ENCODE data around the gene MCM8.

MCM8 gene

GRCh38 chr20:5918856-5919625 lies 31.4 kb upstream of the MCM8 start:
- TF ChIP-seq, protein P1, sequence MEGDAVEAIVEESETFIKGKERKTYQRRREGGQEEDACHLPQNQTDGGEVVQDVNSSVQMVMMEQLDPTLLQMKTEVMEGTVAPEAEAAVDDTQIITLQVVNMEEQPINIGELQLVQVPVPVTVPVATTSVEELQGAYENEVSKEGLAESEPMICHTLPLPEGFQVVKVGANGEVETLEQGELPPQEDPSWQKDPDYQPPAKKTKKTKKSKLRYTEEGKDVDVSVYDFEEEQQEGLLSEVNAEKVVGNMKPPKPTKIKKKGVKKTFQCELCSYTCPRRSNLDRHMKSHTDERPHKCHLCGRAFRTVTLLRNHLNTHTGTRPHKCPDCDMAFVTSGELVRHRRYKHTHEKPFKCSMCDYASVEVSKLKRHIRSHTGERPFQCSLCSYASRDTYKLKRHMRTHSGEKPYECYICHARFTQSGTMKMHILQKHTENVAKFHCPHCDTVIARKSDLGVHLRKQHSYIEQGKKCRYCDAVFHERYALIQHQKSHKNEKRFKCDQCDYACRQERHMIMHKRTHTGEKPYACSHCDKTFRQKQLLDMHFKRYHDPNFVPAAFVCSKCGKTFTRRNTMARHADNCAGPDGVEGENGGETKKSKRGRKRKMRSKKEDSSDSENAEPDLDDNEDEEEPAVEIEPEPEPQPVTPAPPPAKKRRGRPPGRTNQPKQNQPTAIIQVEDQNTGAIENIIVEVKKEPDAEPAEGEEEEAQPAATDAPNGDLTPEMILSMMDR (conservative IDR thresholded peaks at IDR 0.05; ENCODE audit: low read depth): no peak
- peak; percentile 91 for DNase-seq (ENCODE audit: low spot score)
- POLR2A ChIA-PET (ENCODE audit: low non-redundant PET): no interaction called here
- CTCF ChIA-PET: no interaction called here
- peak overlapping the region; percentile 84 for H3K27ac ChIP-seq

DNA sequence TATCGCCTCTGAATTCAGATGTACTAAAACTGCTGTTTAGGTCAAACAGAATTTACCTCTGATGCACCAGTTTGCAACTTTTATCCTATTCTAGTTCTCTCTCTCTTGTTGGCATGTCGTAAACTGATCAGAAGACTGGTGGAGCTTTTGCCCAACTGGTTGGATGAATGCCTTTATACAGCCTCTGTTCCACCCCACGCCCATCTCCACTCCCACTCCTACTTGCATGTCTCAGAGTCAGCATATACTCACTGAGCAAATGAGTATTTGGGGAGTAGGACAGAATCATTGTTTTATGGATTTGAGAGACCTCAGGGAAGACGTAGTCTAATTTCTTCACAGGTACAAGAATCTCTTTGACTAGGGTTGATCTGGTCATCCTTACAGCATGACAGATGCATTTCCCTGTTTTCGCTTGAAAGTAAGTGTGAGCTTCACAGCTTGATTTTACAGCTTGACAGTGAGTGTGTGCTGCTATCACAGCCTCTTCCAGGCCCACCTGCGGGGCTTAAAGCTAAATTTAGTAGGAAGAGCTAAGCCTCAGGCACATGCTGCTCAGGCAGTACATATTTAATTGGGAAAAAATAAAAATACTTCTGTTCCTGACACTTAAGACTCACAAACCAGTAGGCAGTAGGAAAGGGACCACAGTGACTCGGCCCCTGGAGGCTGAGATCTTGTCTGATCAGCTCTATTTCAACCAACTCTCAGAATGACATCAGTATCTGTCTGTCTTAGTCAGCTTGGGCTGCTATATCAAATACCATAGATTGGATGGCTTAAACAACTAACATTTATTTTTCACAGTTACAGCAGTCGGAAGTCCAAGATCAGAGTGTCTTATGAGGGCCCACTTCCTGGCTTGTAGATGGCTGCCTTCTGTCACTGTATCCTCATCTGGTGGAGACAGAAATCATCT lies 30.6 kb upstream of the MCM8 start:
- ChIA-PET CTCF (no interaction called here), POLR2A (ENCODE audit: low non-redundant PET) (no interaction called here)
- peak; percentile 19 for DNase-seq (ENCODE audit: low spot score)
- peak overlapping the region; percentile 37; the same call in 1 of the 2 replicates for H3K27ac ChIP-seq
- TF ChIP-seq, protein P1 (conservative IDR thresholded peaks at IDR 0.05; ENCODE audit: low read depth): no peak

- no peak for DNase-seq (ENCODE audit: low spot score)
- CTCF ChIA-PET: no interaction called here
- H3K27ac ChIP-seq: peak overlapping the region; percentile 26; the same call in 1 of the 2 replicates
- POLR2A ChIA-PET (ENCODE audit: low non-redundant PET): no interaction called here
- TF ChIP-seq, protein P1 (conservative IDR thresholded peaks at IDR 0.05; ENCODE audit: low read depth): no peak
Measured at GRCh38 chr20:5920581-5920980, 29.9 kb upstream of the MCM8 start.

DNA sequence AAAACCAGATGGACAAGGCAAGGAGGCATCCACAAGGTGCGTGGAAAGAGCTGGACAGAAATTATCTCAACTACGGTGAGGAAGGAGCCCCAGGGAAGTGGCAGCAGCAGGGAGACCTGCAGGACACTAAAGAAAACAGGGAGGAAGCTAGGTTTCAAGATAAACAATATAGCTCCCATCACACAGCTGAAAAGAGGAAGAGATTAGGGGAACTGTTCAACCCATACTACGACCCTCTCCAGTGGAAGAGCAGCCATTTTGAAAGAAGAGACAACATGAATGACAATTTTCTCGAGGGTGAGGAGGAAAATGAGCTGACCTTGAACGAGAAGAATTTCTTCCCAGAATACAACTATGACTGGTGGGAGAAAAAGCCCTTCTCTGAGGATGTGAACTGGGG lies 27.0 kb upstream of the MCM8 start:
- DNase-seq (ENCODE audit: low spot score): no peak
- ChIA-PET POLR2A (ENCODE audit: low non-redundant PET) (no interaction called here), CTCF (interaction anchor here (0.5 kb wide), 1 partner anchor 395 kb away, joined by 3 read pairs; no protein-coding TSS in a partner anchor)
- no peak overlapping the region for H3K27ac ChIP-seq
- TF ChIP-seq, protein P1 (conservative IDR thresholded peaks at IDR 0.05; ENCODE audit: low read depth): no peak

DNA sequence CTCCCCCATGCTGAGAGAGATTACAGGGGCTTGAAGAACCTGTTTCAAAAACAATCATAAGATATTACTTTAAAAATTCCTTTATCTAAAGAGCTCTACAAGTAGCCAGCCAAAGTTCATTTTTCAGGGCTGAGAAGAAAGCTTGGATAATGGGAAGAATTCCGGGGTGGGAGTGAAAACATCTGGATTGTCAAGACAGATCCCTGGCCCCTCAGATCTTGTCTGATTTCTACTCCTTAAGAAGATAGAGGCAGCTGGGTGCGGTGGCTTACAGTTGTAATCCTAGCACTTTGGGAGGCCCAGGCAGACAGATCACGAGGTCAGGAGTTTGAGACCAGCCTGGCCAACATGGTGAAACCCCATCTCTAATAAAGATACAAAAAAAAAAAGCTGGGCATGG lies 24.9 kb upstream of the MCM8 start:
- ChIA-PET CTCF (interaction anchor here (0.7 to 1.4 kb wide), 2 partner anchors 397 to 499 kb away, joined by 3 to 5 read pairs; no protein-coding TSS in a partner anchor), POLR2A (ENCODE audit: low non-redundant PET) (no interaction called here)
- TF ChIP-seq, protein P1 (conservative IDR thresholded peaks at IDR 0.05; ENCODE audit: low read depth): no peak
- no peak for DNase-seq (ENCODE audit: low spot score)
- H3K27ac ChIP-seq: no peak overlapping the region

DNA sequence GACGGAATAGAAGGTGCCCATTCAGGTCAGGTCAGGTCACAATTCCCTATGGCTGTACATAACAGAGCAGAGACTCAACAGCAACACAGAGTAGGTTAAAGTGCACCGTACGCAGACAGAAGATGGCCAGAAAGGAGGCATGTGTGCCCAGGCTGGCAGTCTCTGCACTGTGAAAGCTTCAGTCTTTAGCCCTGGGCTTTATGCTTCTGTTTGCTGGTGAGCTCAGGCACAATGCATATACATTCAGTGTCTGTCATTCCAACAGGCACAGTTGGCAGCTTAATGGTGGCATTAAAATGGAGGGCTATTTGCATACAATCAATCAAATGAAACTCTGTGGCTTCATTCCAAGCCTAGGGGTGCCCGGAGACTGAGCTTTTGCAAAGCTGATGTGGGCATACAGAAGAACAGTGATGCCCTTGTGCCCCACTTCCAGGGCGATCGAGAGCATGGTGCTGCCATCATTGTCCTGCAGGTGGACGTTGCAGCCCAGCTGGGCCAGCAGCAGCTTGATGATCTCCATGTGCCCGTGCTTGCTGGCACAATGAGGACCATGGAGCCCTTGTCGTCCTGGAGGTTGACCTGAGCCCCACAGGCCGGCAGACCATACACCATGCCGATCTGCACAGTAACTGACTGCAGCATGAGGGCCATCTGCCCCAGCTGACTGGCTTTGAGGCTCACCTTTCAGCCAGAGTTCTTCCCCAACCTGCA lies 22.5 kb upstream of the MCM8 start:
- TF ChIP-seq, protein P1 (conservative IDR thresholded peaks at IDR 0.05; ENCODE audit: low read depth): no peak
- ChIA-PET CTCF (interaction anchor here (0.7 kb wide), 1 partner anchor 1015 kb away, joined by 3 read pairs; no protein-coding TSS in a partner anchor), POLR2A (ENCODE audit: low non-redundant PET) (no interaction called here)
- no peak overlapping the region for H3K27ac ChIP-seq
- no peak for DNase-seq (ENCODE audit: low spot score)

All from RWPE1 (cell line).